Central memory CD4-positive, alpha-beta T cell (primary cell): ENCODE data around the gene CFAP73.
A peak's percentile ranks its signal among the peaks of the same experiment; 100 is the strongest.
"Not testable (repeated sequence)": the region's sequence is repeated elsewhere in the genome, so short reads cannot be mapped to it uniquely, and the experiment has no call there.

Experiments used
- DNase-seq: peaks from one replicate; pipeline ENCODE4 v3.0.0; 2022

The CFAP73 gene

GRCh38 chr12:113196582-113196981 is 47.1 kb downstream of the CFAP73 start:
- no peak for DNase-seq

GRCh38 chr12:113196990-113197389 is 47.5 kb downstream of the CFAP73 start:
- DNase-seq = peak; percentile 47

- no peak for DNase-seq
Observed at GRCh38 chr12:113197518-113198077, 48.1 kb downstream of the CFAP73 start.

GRCh38 chr12:113198296-113198695 is 48.8 kb downstream of the CFAP73 start:
- no peak for DNase-seq

DNA sequence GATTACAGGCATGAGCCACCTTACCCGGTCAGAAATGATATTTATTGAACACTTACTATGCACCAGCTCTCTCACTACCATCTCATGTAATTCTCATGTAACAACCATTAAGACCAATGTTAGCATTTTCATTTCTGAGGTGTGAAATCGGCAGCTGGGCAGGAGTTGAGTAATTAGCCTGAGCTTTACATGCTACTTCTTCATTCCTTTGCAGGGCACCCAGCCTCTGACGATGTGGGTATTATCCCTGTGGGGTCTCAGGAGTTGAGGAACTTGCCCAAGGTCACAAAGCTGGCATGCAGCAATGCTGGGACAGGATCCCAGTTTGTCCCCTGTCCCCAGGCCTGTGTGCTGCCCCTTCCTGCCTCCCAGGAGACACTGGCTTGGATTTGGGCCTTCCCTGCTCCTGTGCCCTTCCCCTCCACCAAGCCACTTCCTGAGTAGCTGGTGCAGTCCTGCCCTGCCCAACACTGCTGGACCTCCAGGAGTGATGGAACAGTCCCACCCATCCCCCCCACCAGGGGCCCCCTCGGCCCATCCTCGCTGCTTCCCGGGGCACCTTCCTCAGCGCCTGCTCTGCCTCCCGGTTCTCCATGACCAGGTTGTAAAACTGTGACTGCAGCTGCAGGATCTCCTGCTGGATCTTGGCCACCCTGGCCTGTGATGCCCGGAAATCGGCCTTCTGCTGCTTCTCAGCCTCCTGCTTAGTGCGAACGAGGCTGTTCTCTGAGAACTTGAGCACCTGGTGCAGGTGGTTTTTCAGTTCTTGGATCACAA is 50.7 kb downstream of the CFAP73 start:
- DNase-seq = no peak

- no peak for DNase-seq
Observed at GRCh38 chr12:113201187-113202177, 52.0 kb downstream of the CFAP73 start.

DNA sequence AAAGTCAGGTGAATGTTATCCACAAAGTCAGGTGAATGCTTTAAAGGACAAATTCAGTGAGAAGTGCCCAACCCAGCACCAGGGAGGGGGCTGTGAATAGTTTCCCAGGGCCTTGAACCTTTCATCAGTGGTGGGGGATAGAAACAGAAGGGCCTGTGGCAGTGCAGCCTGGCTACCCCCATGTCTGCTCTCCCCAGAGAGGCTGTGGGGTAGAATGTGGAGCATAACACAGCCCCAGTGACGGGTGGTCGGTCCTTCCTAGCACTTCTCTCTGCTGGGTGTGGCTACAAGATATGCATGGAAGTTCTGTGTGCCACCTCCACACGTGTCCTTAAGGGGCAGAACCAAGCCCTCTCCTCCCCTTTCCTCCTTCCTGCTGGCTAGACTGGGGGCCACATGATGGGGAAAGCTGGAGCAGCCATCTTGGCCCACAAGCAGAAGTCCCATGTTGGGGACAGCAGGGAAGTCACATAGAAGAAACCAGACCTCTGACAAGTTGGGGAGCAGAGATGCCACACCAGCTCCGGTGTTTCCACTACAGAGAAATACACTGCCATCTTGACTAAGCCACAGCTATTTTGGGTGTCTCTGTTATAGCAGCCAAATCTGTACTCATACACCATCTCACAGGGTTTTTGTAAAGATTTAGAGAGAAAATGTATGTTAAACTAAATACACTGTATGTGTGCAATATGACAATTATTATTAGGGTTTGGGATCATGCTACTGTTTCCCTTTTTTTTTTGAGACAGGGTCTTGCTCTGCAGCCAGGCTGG is 53.0 kb downstream of the CFAP73 start:
- DNase-seq = no peak

- no peak for DNase-seq
Observed at GRCh38 chr12:113203852-113204760, 54.6 kb downstream of the CFAP73 start.

GRCh38 chr12:113204804-113205203 is 55.3 kb downstream of the CFAP73 start:
- DNase-seq = no peak

- not testable (repeated sequence) for DNase-seq
Observed at GRCh38 chr12:113206802-113207201, 57.3 kb downstream of the CFAP73 start.

- peak; percentile 29 for DNase-seq
Observed at GRCh38 chr12:113207613-113208040, 58.1 kb downstream of the CFAP73 start.

GRCh38 chr12:113208041-113208934 is 58.8 kb downstream of the CFAP73 start:
- DNase-seq = peak; percentile 74
